BJ (cell line): Measurements from ENCODE around the gene PTPRK. TPM values are rescaled to one million over a fixed set of nuclear protein-coding genes. Genes with fewer than 3 reads are reported as not detected.

ENCODE experiments used
- CTCF ChIA-PET: fragments of 350-600 bp; formaldehyde crosslinking; extraction: SDS; loops from one replicate; lab custom pipeline; 2021; ENCODE audit warnings: antibody characterized with exemption, inconsistent platforms; lab: Yijun Ruan, JAX
- POLR2A ChIA-PET: fragments of 300-600 bp; sonication (Branson Sonifier 250); formaldehyde crosslinking; extraction: SDS; loops from one replicate; lab custom pipeline; 2021; ENCODE audit warnings: antibody characterized with exemption; lab: Charles Lee
- DNase-seq: peaks from one replicate; pipeline ENCODE4 v3.0.0-alpha.2; 2011; ENCODE audit warnings: low read depth
- H3K27me3 ChIP-seq: 2 replicates; pipeline ENCODE4 v1.6.0; 2011; ENCODE audit warnings: low read length; ENCODE audit not compliant: control insufficient read depth, insufficient read depth
- H3K36me3 ChIP-seq: 2 replicates; pipeline ENCODE4 v1.5.1; 2011; ENCODE audit warnings: low read length; ENCODE audit not compliant: control insufficient read depth, insufficient read depth
- H3K4me3 ChIP-seq: 2 replicates; pipeline ENCODE4 v1.5.1; 2011; ENCODE audit warnings: low read depth, mild to moderate bottlenecking, control low read depth, low read length
- polyA plus RNA-seq: library from polyadenylated mRNA; depleted of rRNA; stranded (reverse); fragments of >200 nt; gene quantifications from 2 replicates; pipeline ENCODE4 v1.2.3, GENCODE V29; 2011
- TF ChIP-seq, protein P1 (sequence below): IDR thresholded peaks from 2 replicates; pipeline ENCODE4 v1.5.1; 2011; ENCODE audit warnings: low read depth, mild to moderate bottlenecking, control low read depth, inconsistent platforms, low read length, moderate library complexity; ENCODE audit not compliant: insufficient read depth

Gene PTPRK
- polyA plus RNA-seq, 1 experiment = 18.5 TPM

DNA sequence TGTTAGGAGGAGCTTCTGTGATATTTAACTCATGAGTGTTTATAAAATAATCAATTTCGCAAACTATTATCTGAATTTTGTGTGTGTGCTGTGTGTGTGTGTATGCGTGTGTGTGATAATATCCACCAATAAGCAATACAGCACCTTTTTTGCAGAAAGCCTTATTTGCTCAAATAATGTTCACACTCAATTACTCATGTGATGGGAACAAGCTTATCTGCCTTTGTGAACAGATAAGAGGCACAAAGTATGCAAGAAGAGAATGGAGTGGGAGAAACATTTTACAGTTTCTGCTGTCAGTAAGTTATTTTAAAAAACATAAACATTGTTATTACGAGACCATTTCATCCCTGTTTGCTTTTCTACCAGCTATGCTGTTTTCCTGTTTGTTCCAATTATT is 36.7 kb upstream of the PTPRK start:
- no peak for DNase-seq
- no peaks in the 10 kb centered on the region for H3K36me3 ChIP-seq
- H3K27me3 ChIP-seq = no peaks in the 10 kb centered on the region
- H3K4me3 ChIP-seq = no peak overlapping the region
- CTCF ChIA-PET = no interaction called here
- TF ChIP-seq, protein P1, sequence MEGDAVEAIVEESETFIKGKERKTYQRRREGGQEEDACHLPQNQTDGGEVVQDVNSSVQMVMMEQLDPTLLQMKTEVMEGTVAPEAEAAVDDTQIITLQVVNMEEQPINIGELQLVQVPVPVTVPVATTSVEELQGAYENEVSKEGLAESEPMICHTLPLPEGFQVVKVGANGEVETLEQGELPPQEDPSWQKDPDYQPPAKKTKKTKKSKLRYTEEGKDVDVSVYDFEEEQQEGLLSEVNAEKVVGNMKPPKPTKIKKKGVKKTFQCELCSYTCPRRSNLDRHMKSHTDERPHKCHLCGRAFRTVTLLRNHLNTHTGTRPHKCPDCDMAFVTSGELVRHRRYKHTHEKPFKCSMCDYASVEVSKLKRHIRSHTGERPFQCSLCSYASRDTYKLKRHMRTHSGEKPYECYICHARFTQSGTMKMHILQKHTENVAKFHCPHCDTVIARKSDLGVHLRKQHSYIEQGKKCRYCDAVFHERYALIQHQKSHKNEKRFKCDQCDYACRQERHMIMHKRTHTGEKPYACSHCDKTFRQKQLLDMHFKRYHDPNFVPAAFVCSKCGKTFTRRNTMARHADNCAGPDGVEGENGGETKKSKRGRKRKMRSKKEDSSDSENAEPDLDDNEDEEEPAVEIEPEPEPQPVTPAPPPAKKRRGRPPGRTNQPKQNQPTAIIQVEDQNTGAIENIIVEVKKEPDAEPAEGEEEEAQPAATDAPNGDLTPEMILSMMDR = no peak
- POLR2A ChIA-PET = no interaction called here

DNA sequence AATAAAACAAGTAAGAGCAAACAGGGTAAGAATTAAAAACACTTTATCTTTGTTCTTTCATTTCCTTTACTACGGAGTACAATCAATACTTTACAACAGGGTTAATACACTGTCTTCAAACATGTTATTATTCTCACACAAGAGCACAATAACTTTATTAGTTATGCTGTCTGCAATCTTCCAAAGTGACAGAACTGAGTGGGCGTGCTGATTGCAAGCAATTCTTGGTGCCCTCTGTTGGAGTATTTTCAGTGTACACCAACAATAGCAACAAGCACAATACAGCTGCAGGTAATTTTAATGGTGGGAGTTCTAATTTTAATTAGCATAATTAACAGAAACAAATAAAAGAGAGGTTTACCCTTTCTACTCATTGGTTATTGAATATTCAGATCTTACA is 33.9 kb upstream of the PTPRK start:
- DNase-seq = no peak
- CTCF ChIA-PET = no interaction called here

DNA sequence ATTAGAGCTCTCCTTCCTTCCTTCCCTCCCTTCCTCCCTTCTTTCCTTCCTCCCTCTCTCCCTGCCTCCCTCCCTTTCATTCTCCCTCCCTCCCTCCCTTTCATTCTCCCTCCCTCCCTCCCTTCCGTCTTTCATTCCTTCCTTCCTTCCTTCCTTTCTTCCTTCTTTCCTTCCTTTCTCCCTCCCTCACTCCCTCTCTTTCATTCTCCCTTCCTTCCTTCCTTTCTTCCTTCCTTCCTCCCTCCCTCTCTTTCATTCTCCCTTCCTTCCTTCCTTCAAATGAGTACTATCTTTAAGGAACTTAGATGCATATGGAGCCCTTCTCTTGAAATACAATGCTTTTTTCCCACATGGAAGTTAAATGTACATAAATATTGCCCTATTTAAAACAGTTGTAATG is 20.9 kb upstream of the PTPRK start:
- no peak for DNase-seq
- Histone ChIP-seq H3K4me3 (no peak overlapping the region), H3K36me3 (no peaks in the 10 kb centered on the region), H3K27me3 (no peaks in the 10 kb centered on the region)
- ChIA-PET CTCF (no interaction called here), POLR2A (interaction anchor here (0.7 kb wide), 1 partner anchor 28 kb away, joined by 3 read pairs; no protein-coding TSS in a partner anchor)
- TF ChIP-seq, protein P1 = no peak

More for the DNA sequence above, 33.9 kb upstream of the PTPRK start:
- TF ChIP-seq, protein P1 = no peak
- no peaks in the 10 kb centered on the region for H3K27me3 ChIP-seq
- H3K4me3 ChIP-seq = no peak overlapping the region
- POLR2A ChIA-PET = no interaction called here
- H3K36me3 ChIP-seq = no peaks in the 10 kb centered on the region

DNA sequence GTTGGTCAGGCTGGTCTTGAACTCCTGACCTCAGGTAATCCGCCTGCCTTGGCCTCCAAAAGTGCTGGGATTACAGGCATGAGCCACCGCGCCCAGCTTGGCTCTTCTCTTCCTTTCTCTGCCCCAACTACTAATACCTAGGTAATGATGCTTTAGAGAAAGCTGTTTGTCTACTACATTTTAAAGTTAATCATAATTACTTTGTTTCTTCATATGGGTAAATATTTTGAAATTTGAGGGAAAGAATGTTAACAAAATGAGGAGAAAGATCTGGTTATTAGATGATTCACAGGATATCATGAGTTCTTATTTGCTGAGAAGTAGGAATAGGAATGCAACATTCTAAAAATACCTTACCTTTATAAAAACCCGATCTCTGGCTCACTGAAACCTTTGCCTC is 18.4 kb upstream of the PTPRK start:
- ChIA-PET POLR2A (interaction anchor here (0.6 kb wide), 1 partner anchor 154 kb away, joined by 11 read pairs; no protein-coding TSS in a partner anchor), CTCF (no interaction called here)
- DNase-seq = peak; percentile 37
- Histone ChIP-seq H3K36me3 (no peaks in the 10 kb centered on the region), H3K4me3 (no peak overlapping the region), H3K27me3 (no peaks in the 10 kb centered on the region)
- TF ChIP-seq, protein P1 = no peak

DNA sequence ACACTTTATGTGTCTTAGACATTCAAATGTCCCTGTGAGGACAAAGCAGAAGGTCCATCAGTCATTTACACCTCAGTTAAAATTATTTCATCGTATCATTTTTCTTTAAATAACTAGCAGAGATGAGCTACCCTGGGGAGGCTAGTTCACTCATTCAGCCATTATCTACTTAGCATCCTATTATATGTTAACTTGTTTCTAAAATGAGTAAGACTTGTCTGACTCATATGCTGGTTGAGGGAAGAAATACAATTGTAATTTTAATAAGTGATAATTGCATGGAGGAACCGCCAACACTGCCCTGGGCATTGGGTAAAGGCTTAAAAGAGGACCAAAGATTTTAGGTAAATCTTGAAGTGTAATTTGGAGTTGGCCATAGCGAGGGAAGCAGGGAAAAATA is 12.4 kb upstream of the PTPRK start:
- no peak overlapping the region for H3K4me3 ChIP-seq
- ChIA-PET CTCF (no interaction called here), POLR2A (no interaction called here)
- TF ChIP-seq, protein P1 = no peak
- no peak for DNase-seq
- H3K27me3 ChIP-seq = no peaks in the 10 kb centered on the region
- no peaks in the 10 kb centered on the region for H3K36me3 ChIP-seq
